Kidney epithelial cell (primary cell): ENCODE data around the gene DPP6. TPM values are rescaled to one million over a fixed set of nuclear protein-coding genes. Genes with fewer than 3 reads are reported as not detected.

Experiments
- DNase-seq: peaks from one replicate; pipeline ENCODE4 v3.0.0-alpha.2; 2010; ENCODE audit warnings: low read depth
- H3K27me3 ChIP-seq: 2 replicates; pipeline ENCODE4 v1.6.0; 2011; ENCODE audit warnings: low read length; ENCODE audit not compliant: control insufficient read depth, insufficient read depth
- H3K36me3 ChIP-seq: 2 replicates; pipeline ENCODE4 v1.5.1; 2011; ENCODE audit warnings: low read length; ENCODE audit not compliant: control insufficient read depth, insufficient read depth
- H3K4me3 ChIP-seq: 2 replicates; pipeline ENCODE4 v1.5.1; 2011; ENCODE audit warnings: low read depth, mild to moderate bottlenecking, control low read depth, low read length
- CTCF ChIP-seq: IDR thresholded peaks from 2 replicates; pipeline ENCODE4 v1.5.1; 2011; ENCODE audit warnings: mild to moderate bottlenecking, moderate library complexity, low read length, control low read depth, inconsistent platforms; ENCODE audit not compliant: insufficient read depth, poor library complexity, severe bottlenecking
- total RNA-seq: library from RNA; depleted of rRNA; stranded (reverse); fragments of >200 nt; gene quantifications from 2 replicates; pipeline ENCODE4 v1.2.3, GENCODE V29; 2015

DPP6 gene
- total RNA-seq, 1 donor from 2014 or later: 0.84 TPM

- no peaks in the 10 kb centered on the region for H3K27me3 ChIP-seq
- no peak overlapping the region for H3K4me3 ChIP-seq
- no peak for TF ChIP-seq CTCF
- DNase-seq: no peak
- H3K36me3 ChIP-seq: no peaks in the 10 kb centered on the region
These were observed 731.2 kb downstream of the DPP6 start for GRCh38 chr7:154783281-154783909.

- no peak for DNase-seq
- Histone ChIP-seq H3K27me3 (no peaks in the 10 kb centered on the region), H3K36me3 (no peaks in the 10 kb centered on the region), H3K4me3 (no peak overlapping the region)
- TF ChIP-seq CTCF: no peak
These were observed 733.7 kb downstream of the DPP6 start for GRCh38 chr7:154785898-154786297.

GRCh38 chr7:154789404-154789803, 737.2 kb downstream of the DPP6 start:
- TF ChIP-seq CTCF: peak; percentile 39
- DNase-seq: no peak
- peaks cover 4% of the 10 kb centered on the region for H3K27me3 ChIP-seq
- H3K4me3 ChIP-seq: no peak overlapping the region
- no peaks in the 10 kb centered on the region for H3K36me3 ChIP-seq

GRCh38 chr7:154791611-154792010, 739.4 kb downstream of the DPP6 start:
- H3K36me3 ChIP-seq: no peaks in the 10 kb centered on the region
- H3K4me3 ChIP-seq: no peak overlapping the region
- no peak for TF ChIP-seq CTCF
- H3K27me3 ChIP-seq: peaks cover 4% of the 10 kb centered on the region
- no peak for DNase-seq

- no peak overlapping the region for H3K4me3 ChIP-seq
- no peaks in the 10 kb centered on the region for H3K36me3 ChIP-seq
- peaks cover 4% of the 10 kb centered on the region for H3K27me3 ChIP-seq
- no peak for TF ChIP-seq CTCF
- no peak for DNase-seq
These were observed 740.3 kb downstream of the DPP6 start for GRCh38 chr7:154792436-154793055.

- peaks cover 4% of the 10 kb centered on the region for H3K27me3 ChIP-seq
- no peak for DNase-seq
- H3K4me3 ChIP-seq: peak overlapping the region; percentile 13
- TF ChIP-seq CTCF: peak; percentile 46
- H3K36me3 ChIP-seq: no peaks in the 10 kb centered on the region
These were observed 742.1 kb downstream of the DPP6 start for GRCh38 chr7:154794147-154794780.
